Measurements from ENCODE around the gene KLK12. TPM values are rescaled to one million over a fixed set of nuclear protein-coding genes. Genes with fewer than 3 reads are reported as not detected.

KLK12 gene
- total and polyA plus RNA-seq, 12 donors = 0.17 TPM; not detected in 11

- 1 to 3% (median 2%) methylated on average over 38 to 68 of the region's 68 CpGs for WGBS, 4 donors
- no peaks in the 10 kb centered on the region for H3K9me3 ChIP-seq (replicated peaks in 1 of 3)
- peaks cover 42% of the 10 kb centered on the region for H3K27me3 ChIP-seq
- H3K36me3 ChIP-seq (replicated peaks in 1 of 2) = no peaks in the 10 kb centered on the region
- peak overlapping the region in 1 of 4 donors; percentile 4 for H3K4me3 ChIP-seq
- peak in 5 of 7 donors; percentile 32 to 75 (median 47) for DNase-seq
- intact Hi-C loops (cut with DNase I) = loop anchor here in 1 of 2 donors (10.0 kb wide), 1 partner anchor 78 kb away; no protein-coding TSS in a partner anchor
- H3K27ac ChIP-seq = no peak overlapping the region
- H3K4me1 ChIP-seq (replicated peaks in 1 of 2) = peaks cover 0 to 8% of the 10 kb centered on the region in 2 donors
- TF ChIP-seq POLR2A (IDR thresholded peaks at IDR 0.05) (no peak), CTCF (IDR thresholded peaks at IDR 0.05) (peak in 4 of 6 experiments; percentile 28 to 70 (median 52))
Observed at GRCh38 chr19:51016798-51017683, 17.8 kb downstream of the KLK12 start.

- TF ChIP-seq CTCF (IDR thresholded peaks at IDR 0.05) (no peak), POLR2A (IDR thresholded peaks at IDR 0.05) (no peak)
Observed at GRCh38 chr19:51015691-51016267, 19.0 kb downstream of the KLK12 start.

GRCh38 chr19:51014242-51014641 lies 20.6 kb downstream of the KLK12 start:
- H3K27me3 ChIP-seq = peaks cover 38% of the 10 kb centered on the region
- WGBS, 4 donors = 79 to 85% (median 81%) methylated on average over 5 to 6 of the region's 6 CpGs
- no peak for DNase-seq
- TF ChIP-seq POLR2A (IDR thresholded peaks at IDR 0.05) = no peak
- no peak for TF ChIP-seq CTCF (IDR thresholded peaks at IDR 0.05)
- no peak overlapping the region for H3K4me3 ChIP-seq
- H3K4me1 ChIP-seq (replicated peaks in 1 of 2) = peaks cover 0 to 8% of the 10 kb centered on the region in 2 donors
- H3K27ac ChIP-seq = no peak overlapping the region
- no peaks in the 10 kb centered on the region for H3K36me3 ChIP-seq (replicated peaks in 1 of 2)
- no peaks in the 10 kb centered on the region for H3K9me3 ChIP-seq (replicated peaks in 1 of 3)
- intact Hi-C loops (cut with DNase I) = loop anchor here in 1 of 2 donors (10.0 kb wide), 1 partner anchor 81 kb away; no protein-coding TSS in a partner anchor

More at GRCh38 chr19:51015691-51016267, 19.0 kb downstream of the KLK12 start:
- no peak overlapping the region for H3K4me3 ChIP-seq
- H3K27ac ChIP-seq = no peak overlapping the region
- H3K36me3 ChIP-seq (replicated peaks in 1 of 2) = no peaks in the 10 kb centered on the region
- DNase-seq = no peak
- WGBS, 4 donors = 78 to 92% (median 85%) methylated on average over 9 to 19 of the region's 19 CpGs
- peaks cover 0 to 8% of the 10 kb centered on the region in 2 donors for H3K4me1 ChIP-seq (replicated peaks in 1 of 2)
- H3K27me3 ChIP-seq = peaks cover 42% of the 10 kb centered on the region
- intact Hi-C loops (cut with DNase I) = loop anchor here in 1 of 2 donors (10.0 kb wide), 1 partner anchor 79 kb away; no protein-coding TSS in a partner anchor
- H3K9me3 ChIP-seq (replicated peaks in 1 of 3) = no peaks in the 10 kb centered on the region

- Histone ChIP-seq H3K27me3 (peaks cover 30% of the 10 kb centered on the region), H3K4me1 (replicated peaks in 1 of 2) (no peaks in the 10 kb centered on the region), H3K27ac (no peak overlapping the region), H3K4me3 (no peak overlapping the region), H3K9me3 (replicated peaks in 1 of 3) (no peaks in the 10 kb centered on the region), H3K36me3 (replicated peaks in 1 of 2) (no peaks in the 10 kb centered on the region)
- TF ChIP-seq POLR2A (IDR thresholded peaks at IDR 0.05) (no peak), CTCF (IDR thresholded peaks at IDR 0.05) (no peak)
- intact Hi-C loops (cut with DNase I) = loop anchor here in 1 of 2 donors (10.0 kb wide), 1 partner anchor 82 kb away; no protein-coding TSS in a partner anchor
- no peak for DNase-seq
- WGBS, 4 donors = 59 to 64% (median 63%) methylated on average over 11 to 12 of the region's 12 CpGs
Observed at GRCh38 chr19:51012661-51013190, 22.1 kb downstream of the KLK12 start.

Data from adrenal gland (tissue), 12 donors.